GM04504 (cell line): ENCODE results near the gene EGFLAM.
"Not testable (repeated sequence)": the region's sequence is repeated elsewhere in the genome, so short reads cannot be mapped to it uniquely, and the experiment has no call there.

Experiments
- DNase-seq: peaks from one replicate; pipeline ENCODE4 v3.0.0-alpha.2; 2012; ENCODE audit warnings: low read depth

Gene EGFLAM

GRCh38 chr5:38376404-38376803 is 118.0 kb downstream of the EGFLAM start:
- DNase-seq = no peak

GRCh38 chr5:38378579-38378978 is 120.2 kb downstream of the EGFLAM start:
- DNase-seq = no peak

- no peak for DNase-seq
Measured at GRCh38 chr5:38379350-38379937, 121.1 kb downstream of the EGFLAM start.

GRCh38 chr5:38380537-38380936 is 122.2 kb downstream of the EGFLAM start:
- DNase-seq = no peak

GRCh38 chr5:38381361-38381760 is 123.0 kb downstream of the EGFLAM start:
- peak; percentile 11 for DNase-seq

GRCh38 chr5:38382898-38383297 is 124.5 kb downstream of the EGFLAM start:
- DNase-seq = peak; percentile 40

- DNase-seq = no peak
Measured at GRCh38 chr5:38383701-38384100, 125.3 kb downstream of the EGFLAM start.

GRCh38 chr5:38384396-38384795 is 126.0 kb downstream of the EGFLAM start:
- no peak for DNase-seq

GRCh38 chr5:38387161-38387560 is 128.8 kb downstream of the EGFLAM start:
- DNase-seq = no peak

- no peak for DNase-seq
Measured at GRCh38 chr5:38393636-38394035, 135.3 kb downstream of the EGFLAM start.

GRCh38 chr5:38396766-38397165 is 138.4 kb downstream of the EGFLAM start:
- DNase-seq = no peak

GRCh38 chr5:38400365-38400764 is 142.0 kb downstream of the EGFLAM start:
- DNase-seq = no peak

- no peak for DNase-seq
Measured at GRCh38 chr5:38401145-38401544, 142.8 kb downstream of the EGFLAM start.

GRCh38 chr5:38403406-38403805 is 145.0 kb downstream of the EGFLAM start:
- DNase-seq = no peak

GRCh38 chr5:38403877-38404635 is 145.7 kb downstream of the EGFLAM start:
- DNase-seq = no peak

- DNase-seq = no peak
Measured at GRCh38 chr5:38404667-38405276, 146.4 kb downstream of the EGFLAM start.

- no peak for DNase-seq
Measured at GRCh38 chr5:38408446-38409198, 150.3 kb downstream of the EGFLAM start.

- no peak for DNase-seq
Measured at GRCh38 chr5:38410304-38410990, 152.1 kb downstream of the EGFLAM start.

GRCh38 chr5:38413696-38414095 is 155.3 kb downstream of the EGFLAM start:
- DNase-seq = no peak

GRCh38 chr5:38414348-38414747 is 156.0 kb downstream of the EGFLAM start:
- peak; percentile 62 for DNase-seq

GRCh38 chr5:38415772-38416171 is 157.4 kb downstream of the EGFLAM start:
- not testable (repeated sequence) for DNase-seq

GRCh38 chr5:38417658-38418017 is 159.3 kb downstream of the EGFLAM start:
- no peak for DNase-seq
